ENCODE results near the gene FOXJ2. TPM values are rescaled to one million over a fixed set of nuclear protein-coding genes. Genes with fewer than 3 reads are reported as not detected.
"Not testable (repeated sequence)": the region's sequence is repeated elsewhere in the genome, so short reads cannot be mapped to it uniquely, and the experiment has no call there.

The FOXJ2 gene
- polyA plus RNA-seq (2011; rRNA removed): 5.7 and 6.3 TPM in 2 replicates
- polyA minus RNA-seq (2011; rRNA and poly(A)+ RNA removed): 10.3 and 12.4 TPM in 2 replicates

DNA sequence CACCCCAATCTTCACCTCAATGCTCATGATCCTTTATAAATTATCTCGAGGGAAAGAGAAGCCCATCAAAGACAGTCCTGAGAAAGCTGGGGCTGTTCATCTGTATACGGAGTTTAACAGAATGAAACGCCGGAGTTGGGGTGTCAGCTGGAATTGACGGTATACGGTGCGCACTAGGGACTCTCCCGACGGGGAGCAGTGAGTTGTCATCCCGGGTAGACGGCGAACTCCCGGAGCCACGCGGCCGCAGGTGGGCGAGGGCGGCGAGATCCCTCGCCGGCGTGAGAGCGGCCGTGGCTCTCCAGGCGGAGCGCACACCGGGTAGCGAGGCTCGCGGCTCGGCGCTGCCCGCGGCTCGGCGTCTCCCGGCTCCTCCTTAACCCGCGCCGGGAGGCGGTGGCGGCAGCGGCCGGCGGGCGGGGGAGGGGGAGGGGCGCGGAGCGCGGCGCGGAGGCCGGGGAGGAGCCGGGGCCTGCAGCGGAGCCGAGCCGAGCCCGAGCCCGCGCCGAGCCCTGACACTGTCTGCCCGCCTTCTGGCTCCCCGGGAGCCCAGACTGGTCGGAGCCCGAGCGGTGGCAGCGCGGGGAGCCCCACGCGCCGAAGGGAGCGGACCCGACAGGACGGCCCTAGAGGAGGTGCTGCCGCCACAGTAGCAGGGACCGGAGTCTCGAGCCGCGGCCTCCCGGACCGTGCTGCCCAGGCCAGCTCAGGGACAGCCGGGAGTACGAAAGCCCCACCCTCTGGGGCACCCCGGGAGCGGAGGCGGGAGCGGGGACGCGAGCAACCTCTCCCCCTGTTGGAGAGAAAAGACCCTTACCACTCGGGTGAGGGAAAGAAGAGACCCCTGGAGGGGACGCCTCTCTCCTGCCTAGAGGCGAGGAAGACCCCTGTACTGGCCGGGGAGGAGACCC, at the start of gene FOXJ2:
Gene FOXJ2, plus strand, starts transcription at position 475 of the 911 bp plus-strand sequence. CDS start 7,117 bp downstream, outside the sequence.
- POLR2A ChIA-PET: interaction anchor here (0.7 kb wide), 2 partner anchors 111 to 1280 kb away, joined by 3 to 11 read pairs; no protein-coding TSS in a partner anchor

GRCh38 chr12:7983019-7983418, 49.5 kb upstream of the FOXJ2 start:
- H3K27ac ChIP-seq (ENCODE audit: low read depth, low read length); H3K27me3 ChIP-seq (ENCODE audit: control insufficient read depth, insufficient read depth, low read length); DNase-seq (ENCODE audit: low read depth, low spot score); POLR2A ChIA-PET; H3K9me3 ChIP-seq (ENCODE audit: control insufficient read depth, insufficient read depth, low read length); H3K4me3 ChIP-seq (ENCODE audit: low read depth, low read length); CTCF ChIA-PET: not testable (repeated sequence)

More for the DNA sequence above, at the start of gene FOXJ2:
- Histone ChIP-seq H3K27me3 (ENCODE audit: control insufficient read depth, insufficient read depth, low read length) (no peaks in the 10 kb centered on the region), H3K4me3 (ENCODE audit: low read depth, low read length) (peak within 1 kb of the TSS; percentile 87), H3K27ac (ENCODE audit: low read depth, low read length) (peak within 1 kb of the TSS; percentile 80), H3K9me3 (ENCODE audit: control insufficient read depth, insufficient read depth, low read length) (no peaks in the 10 kb centered on the region)
- no peak for DNase-seq (ENCODE audit: low read depth, low spot score)
- TF ChIP-seq, protein P1, sequence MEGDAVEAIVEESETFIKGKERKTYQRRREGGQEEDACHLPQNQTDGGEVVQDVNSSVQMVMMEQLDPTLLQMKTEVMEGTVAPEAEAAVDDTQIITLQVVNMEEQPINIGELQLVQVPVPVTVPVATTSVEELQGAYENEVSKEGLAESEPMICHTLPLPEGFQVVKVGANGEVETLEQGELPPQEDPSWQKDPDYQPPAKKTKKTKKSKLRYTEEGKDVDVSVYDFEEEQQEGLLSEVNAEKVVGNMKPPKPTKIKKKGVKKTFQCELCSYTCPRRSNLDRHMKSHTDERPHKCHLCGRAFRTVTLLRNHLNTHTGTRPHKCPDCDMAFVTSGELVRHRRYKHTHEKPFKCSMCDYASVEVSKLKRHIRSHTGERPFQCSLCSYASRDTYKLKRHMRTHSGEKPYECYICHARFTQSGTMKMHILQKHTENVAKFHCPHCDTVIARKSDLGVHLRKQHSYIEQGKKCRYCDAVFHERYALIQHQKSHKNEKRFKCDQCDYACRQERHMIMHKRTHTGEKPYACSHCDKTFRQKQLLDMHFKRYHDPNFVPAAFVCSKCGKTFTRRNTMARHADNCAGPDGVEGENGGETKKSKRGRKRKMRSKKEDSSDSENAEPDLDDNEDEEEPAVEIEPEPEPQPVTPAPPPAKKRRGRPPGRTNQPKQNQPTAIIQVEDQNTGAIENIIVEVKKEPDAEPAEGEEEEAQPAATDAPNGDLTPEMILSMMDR (IDR thresholded peaks at IDR 0.05; ENCODE audit: low read depth, low read length): peak; percentile 14; the same call in 1 of the 2 replicates
- CTCF ChIA-PET: interaction anchor here (0.6 to 3.6 kb wide), 6 partner anchors 13 to 99 kb away, joined by 4 to 31 read pairs (median 5); no protein-coding TSS in a partner anchor

DNA sequence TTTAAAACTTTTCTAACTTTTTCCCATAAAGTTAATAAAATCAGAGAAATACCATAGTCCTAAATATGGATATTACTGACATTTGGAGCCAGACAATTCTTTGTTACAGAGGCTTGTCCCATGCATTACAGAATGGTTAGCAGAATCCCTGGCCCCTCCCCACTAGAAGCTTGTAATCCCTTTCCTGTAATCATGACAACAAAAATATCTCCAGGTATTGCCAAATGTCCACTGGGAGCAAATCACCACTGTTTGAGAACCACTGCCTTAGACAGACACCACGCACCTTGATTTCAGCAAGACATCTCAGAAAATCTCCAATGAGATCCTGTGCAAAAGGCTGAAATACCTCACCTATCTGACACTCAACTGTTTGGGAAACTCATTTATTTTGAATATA, 49.1 kb upstream of the FOXJ2 start:
- H3K9me3 ChIP-seq (ENCODE audit: control insufficient read depth, insufficient read depth, low read length); H3K27ac ChIP-seq (ENCODE audit: low read depth, low read length); CTCF ChIA-PET; H3K27me3 ChIP-seq (ENCODE audit: control insufficient read depth, insufficient read depth, low read length); H3K4me3 ChIP-seq (ENCODE audit: low read depth, low read length); POLR2A ChIA-PET; DNase-seq (ENCODE audit: low read depth, low spot score): not testable (repeated sequence)

- ChIA-PET POLR2A (no interaction called here), CTCF (interaction anchor here (0.7 kb wide), 1 partner anchor 10 kb away, joined by 4 read pairs; no protein-coding TSS in a partner anchor)
- H3K27ac ChIP-seq (ENCODE audit: low read depth, low read length): no peak overlapping the region
- H3K27me3 ChIP-seq (ENCODE audit: control insufficient read depth, insufficient read depth, low read length): no peaks in the 10 kb centered on the region
- no peak for DNase-seq (ENCODE audit: low read depth, low spot score)
- TF ChIP-seq, protein P1 (IDR thresholded peaks at IDR 0.05; ENCODE audit: low read depth, low read length): no peak
- H3K9me3 ChIP-seq (ENCODE audit: control insufficient read depth, insufficient read depth, low read length): no peaks in the 10 kb centered on the region
- no peak overlapping the region for H3K4me3 ChIP-seq (ENCODE audit: low read depth, low read length)
Observed at GRCh38 chr12:7984900-7985299, 47.6 kb upstream of the FOXJ2 start.

GRCh38 chr12:7985802-7986418, 46.6 kb upstream of the FOXJ2 start:
- H3K9me3 ChIP-seq (ENCODE audit: control insufficient read depth, insufficient read depth, low read length): no peaks in the 10 kb centered on the region
- H3K27me3 ChIP-seq (ENCODE audit: control insufficient read depth, insufficient read depth, low read length): no peaks in the 10 kb centered on the region
- TF ChIP-seq, protein P1 (IDR thresholded peaks at IDR 0.05; ENCODE audit: low read depth, low read length): no peak
- ChIA-PET POLR2A (no interaction called here), CTCF (interaction anchor here (0.7 to 1.2 kb wide), 3 partner anchors 9 to 152 kb away, joined by 4 to 5 read pairs (median 5); no protein-coding TSS in a partner anchor)
- DNase-seq (ENCODE audit: low read depth, low spot score): no peak
- H3K27ac ChIP-seq (ENCODE audit: low read depth, low read length): no peak overlapping the region
- H3K4me3 ChIP-seq (ENCODE audit: low read depth, low read length): no peak overlapping the region
